Measurements from ENCODE around the gene UBE2O.

Gene UBE2O

GRCh38 chr17:76438906-76439305 lies 14.0 kb downstream of the UBE2O start:
- DNase-seq (ENCODE audit: low spot score): no peak

- DNase-seq (ENCODE audit: low spot score): no peak
Observed at GRCh38 chr17:76437467-76438402, 15.2 kb downstream of the UBE2O start.

- DNase-seq (ENCODE audit: low spot score): no peak
Observed at GRCh38 chr17:76435751-76436150, 17.2 kb downstream of the UBE2O start.

GRCh38 chr17:76434870-76435269 lies 18.1 kb downstream of the UBE2O start:
- no peak for DNase-seq (ENCODE audit: low spot score)

GRCh38 chr17:76433693-76434092 lies 19.3 kb downstream of the UBE2O start:
- DNase-seq (ENCODE audit: low spot score): no peak

GRCh38 chr17:76432712-76433336 lies 20.1 kb downstream of the UBE2O start:
- no peak for DNase-seq (ENCODE audit: low spot score)

GRCh38 chr17:76432004-76432403 lies 20.9 kb downstream of the UBE2O start:
- no peak for DNase-seq (ENCODE audit: low spot score)

- no peak for DNase-seq (ENCODE audit: low spot score)
Observed at GRCh38 chr17:76431509-76431908, 21.4 kb downstream of the UBE2O start.

GRCh38 chr17:76428511-76428910 lies 24.4 kb downstream of the UBE2O start:
- DNase-seq (ENCODE audit: low spot score): no peak

- DNase-seq (ENCODE audit: low spot score): peak; percentile 37
Observed at GRCh38 chr17:76427501-76428231, 25.3 kb downstream of the UBE2O start.

- DNase-seq (ENCODE audit: low spot score): no peak
Observed at GRCh38 chr17:76426853-76427252, 26.1 kb downstream of the UBE2O start.

GRCh38 chr17:76422860-76423259 lies 30.1 kb downstream of the UBE2O start:
- DNase-seq (ENCODE audit: low spot score): no peak

- no peak for DNase-seq (ENCODE audit: low spot score)
Observed at GRCh38 chr17:76422406-76422805, 30.5 kb downstream of the UBE2O start.

GRCh38 chr17:76421044-76421407 lies 31.9 kb downstream of the UBE2O start:
- peak; percentile 49 for DNase-seq (ENCODE audit: low spot score)

- DNase-seq (ENCODE audit: low spot score): no peak
Observed at GRCh38 chr17:76420356-76421043, 32.5 kb downstream of the UBE2O start.

GRCh38 chr17:76419576-76420260 lies 33.2 kb downstream of the UBE2O start:
- DNase-seq (ENCODE audit: low spot score): no peak

- no peak for DNase-seq (ENCODE audit: low spot score)
Observed at GRCh38 chr17:76417499-76418143, 35.3 kb downstream of the UBE2O start.

GRCh38 chr17:76416899-76417298 lies 36.1 kb downstream of the UBE2O start:
- no peak for DNase-seq (ENCODE audit: low spot score)

GRCh38 chr17:76416457-76416856 lies 36.5 kb downstream of the UBE2O start:
- DNase-seq (ENCODE audit: low spot score): no peak

GRCh38 chr17:76415786-76416185 lies 37.2 kb downstream of the UBE2O start:
- DNase-seq (ENCODE audit: low spot score): no peak
